Glomerular endothelial cell (primary cell): Measurements from ENCODE around the gene ZFYVE28. TPM values are rescaled to one million over a fixed set of nuclear protein-coding genes. Genes with fewer than 3 reads are reported as not detected.
"Not testable (repeated sequence)": the region's sequence is repeated elsewhere in the genome, so short reads cannot be mapped to it uniquely, and the experiment has no call there.

Experiments
- DNase-seq: peaks from one replicate; pipeline ENCODE4 v3.0.0-alpha.2; 2011; ENCODE audit warnings: low read depth, low spot score; ENCODE audit errors: extremely low read depth
- total RNA-seq: library from RNA; depleted of rRNA; stranded (reverse); fragments of >200 nt; gene quantifications from 2 replicates; pipeline ENCODE4 v1.2.3, GENCODE V29; 2015

Gene ZFYVE28
- total RNA-seq, 1 donor from 2014 or later, result 11.3 TPM

DNA sequence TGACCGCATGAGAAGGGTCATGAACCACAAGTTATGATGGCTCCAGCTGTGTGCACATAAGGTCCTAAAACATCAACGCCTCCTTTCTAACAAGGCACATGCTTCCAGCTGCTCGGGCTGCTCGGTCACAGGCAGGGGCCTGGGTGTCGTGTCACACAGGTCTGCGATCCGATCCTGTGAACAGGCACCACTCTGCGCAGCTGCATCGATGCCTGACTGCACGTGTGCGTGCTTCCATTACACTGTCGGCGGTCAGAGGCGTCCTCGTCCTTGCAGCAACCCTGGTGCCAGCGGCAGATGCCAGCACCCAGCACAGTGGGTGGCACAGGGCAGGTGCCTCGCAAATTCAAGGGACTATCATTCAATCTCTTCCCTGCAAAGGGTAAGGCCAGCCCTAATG lies 23.9 kb downstream of the ZFYVE28 start:
- DNase-seq, result no peak

DNA sequence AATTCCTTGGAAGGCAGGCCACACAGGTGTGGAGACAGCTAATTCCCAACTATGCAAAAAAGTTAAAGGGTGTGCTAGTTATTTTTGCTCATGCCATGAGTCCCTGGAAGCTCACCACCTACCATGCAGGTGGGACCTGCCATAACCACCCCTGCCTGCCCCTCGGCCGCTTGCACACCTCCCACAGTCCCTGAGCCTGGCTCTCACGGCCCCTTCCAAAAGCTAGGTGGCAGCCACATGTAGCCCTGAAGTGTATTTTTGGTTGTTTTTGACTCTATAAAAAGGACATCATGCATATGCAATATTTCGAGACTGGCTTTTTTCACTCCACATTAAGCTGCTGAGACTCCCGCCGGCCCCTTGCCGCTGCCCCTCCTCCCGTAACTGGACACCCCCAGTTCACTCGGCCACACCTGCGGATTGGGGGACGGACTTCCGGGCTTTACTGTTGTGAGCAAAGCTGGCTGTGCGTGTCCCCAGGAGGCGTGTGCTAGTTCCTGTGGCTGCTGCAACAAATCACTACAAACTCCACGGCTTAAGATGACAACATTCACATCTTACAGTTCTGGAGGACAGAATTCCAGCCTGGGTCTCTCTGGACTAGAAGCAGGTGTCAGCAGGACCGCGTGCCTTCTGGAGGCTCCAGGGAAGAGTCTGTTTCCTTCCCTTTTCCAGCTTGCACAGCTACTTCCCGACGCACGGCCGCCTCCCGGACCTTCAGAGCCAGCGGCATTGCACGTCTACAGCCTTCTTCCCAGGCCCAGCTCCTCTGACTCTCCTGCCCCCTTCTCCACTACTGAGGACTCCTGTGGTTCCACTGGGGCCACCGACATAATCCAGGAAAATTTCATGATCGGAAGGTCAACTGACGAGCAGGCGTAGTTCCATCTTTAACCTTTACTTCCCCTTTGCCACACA lies 24.8 kb downstream of the ZFYVE28 start:
- DNase-seq, result no peak

DNA sequence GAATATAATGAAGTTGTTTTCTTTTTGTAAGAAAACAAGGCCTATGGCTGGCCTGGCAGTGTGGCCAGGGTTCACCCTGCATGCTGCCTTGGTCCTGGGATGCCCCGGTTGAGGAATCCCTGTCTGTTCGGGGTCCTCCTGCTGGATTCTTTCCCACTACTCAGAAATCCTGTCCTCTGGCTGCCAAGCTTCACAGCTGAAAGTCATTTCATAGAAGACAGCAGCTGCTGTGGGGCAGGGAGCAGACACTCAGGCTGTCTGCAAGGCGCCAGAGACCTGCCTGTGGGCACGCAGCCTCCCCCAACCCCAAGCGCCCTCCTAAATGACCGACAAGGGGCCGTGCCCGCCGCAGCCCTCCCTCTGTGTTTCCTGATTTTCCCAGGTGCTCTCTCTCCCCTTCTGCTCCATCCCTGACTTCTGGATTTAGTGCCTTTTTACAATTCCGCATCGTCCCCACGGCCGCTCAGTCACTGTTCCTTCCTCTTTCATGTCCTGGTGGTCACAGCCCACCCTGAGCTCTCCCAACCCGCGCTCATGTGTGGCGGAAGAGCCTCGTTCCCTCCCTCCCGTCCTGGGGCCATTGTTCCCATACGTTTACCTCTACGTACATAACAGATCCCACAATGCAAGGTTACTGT lies 27.5 kb downstream of the ZFYVE28 start:
- no peak for DNase-seq

DNA sequence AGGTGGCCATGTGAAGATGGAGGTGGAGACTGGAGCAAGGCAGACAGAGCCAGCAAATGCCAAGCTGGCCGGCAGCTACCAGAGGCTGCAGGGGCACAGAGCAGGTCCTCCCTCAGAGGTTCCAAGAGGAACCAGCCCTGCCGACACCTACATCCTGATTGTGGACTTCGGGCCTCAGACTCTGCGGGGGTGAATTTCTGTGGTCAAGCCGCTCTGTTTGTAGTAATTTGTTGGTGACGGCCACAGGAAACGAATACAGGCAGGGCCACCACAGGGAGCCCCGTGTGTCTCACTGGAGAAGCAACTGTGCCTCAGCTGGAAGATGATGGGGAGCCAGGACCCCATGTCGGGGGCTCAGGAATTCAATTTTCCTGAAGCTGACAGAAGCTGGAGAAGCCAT lies 28.3 kb downstream of the ZFYVE28 start:
- DNase-seq, result no peak

DNA sequence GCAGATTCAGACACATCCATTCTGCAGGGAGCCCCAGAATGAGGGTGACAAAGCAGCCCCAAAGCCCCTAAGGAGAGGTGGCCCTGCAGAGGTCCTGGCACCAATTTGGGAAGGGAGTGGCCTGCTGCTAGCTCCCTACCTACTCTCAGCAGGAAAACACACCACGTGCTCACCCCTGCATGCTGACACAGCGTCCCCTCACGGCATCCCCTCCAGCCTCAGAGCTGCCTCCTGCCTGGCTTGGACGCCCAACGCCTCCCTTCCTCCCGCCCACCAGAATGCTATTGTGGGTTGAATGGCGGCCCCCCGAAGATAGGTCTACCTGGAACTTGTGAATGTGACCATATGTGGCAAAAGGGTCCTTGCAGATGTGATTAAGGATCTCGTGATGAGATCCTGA lies 28.8 kb downstream of the ZFYVE28 start:
- DNase-seq, result no peak

DNA sequence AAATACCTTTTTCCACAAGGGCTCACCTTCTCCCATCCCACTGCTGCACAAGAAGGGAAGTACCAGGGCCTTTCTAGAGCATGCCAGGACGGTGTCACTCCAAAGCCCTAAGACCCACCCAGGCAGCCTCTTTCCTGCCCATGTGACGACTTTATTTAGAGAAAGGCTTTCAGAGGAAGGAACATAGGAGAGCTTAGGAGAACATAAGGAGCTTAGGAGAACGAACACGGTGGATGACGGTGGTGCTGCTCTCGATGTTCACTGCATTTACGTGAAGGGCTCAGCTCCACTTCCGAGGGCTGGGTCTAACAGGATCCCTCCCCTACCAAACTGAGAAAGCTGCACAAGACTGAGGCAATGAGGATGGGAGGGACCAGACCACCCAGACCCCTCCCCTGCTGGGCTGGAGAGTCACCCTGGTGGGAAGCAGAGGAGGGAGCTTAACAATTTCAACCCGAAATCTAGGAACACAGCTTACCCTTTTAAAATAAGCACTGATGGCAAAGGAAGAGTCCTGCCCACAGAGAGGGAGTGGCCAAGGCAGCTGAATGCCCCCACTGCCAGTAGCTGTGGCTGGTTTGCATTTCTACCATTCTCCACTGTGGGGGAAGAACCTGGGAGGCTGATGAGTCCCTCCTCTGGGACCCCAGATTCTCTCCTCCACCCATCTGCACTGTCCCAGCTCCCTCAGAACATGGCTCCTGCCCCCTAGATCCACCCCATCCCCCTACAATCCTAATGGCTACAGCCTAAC lies 29.8 kb downstream of the ZFYVE28 start:
- DNase-seq, result no peak

DNA sequence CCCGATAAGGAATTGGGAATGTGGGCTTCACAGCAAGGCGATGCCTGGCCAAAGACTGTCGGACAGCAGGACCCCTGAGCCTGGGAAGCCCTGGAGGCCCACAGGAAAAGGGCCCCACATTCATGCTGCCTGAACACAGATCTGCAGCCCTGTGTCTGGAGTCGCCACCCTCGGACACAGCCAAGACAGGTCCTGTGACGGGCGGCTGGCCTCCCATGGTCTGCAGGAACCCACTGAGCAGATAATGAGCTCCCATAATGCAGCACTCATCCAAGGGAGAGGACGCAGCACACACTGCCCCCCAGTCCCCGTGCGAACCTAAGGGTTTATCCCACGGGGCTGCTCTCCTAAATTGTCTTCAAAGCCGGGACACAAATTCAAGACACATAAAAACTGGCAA lies 30.6 kb downstream of the ZFYVE28 start:
- no peak for DNase-seq

DNA sequence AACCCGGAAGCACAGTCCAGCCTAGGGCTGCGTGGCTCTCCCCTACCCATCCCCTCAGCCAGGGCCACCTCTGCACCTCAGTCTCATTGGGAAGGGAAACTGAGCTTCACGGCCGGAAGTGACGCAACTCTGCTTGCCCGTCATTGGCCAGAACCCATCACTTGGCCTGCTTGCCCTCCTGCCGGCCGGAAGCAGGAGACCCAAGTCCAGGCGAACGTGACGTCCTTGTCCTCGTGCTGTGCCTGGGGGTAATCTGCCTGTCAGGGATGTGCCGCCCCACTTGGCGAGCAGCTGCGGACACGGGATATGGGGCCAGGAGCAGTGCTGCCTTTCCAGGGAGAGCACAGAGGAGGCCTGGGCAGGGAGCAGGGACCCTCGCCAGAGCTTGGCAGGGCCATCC lies 31.2 kb downstream of the ZFYVE28 start:
- DNase-seq, result no peak

DNA sequence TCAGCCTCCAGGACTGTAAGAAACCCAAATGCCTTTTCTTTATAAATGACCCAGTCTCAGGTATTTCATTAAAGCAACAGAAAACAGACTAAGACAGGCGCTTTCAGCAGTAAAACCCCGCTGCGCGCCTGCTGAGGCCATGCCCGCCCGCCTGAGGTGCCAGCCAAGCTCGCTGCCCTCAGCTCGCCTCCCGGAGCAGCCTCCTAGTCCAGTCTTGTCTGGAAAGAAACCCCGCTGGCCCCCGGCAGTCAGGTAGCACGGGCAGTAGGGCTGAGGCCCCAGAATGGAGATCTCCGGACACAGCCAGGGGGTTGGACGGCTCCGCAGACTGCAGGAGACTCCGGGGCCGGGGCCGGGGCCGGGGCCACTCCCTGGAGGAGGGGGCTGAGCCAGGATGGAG lies 31.7 kb downstream of the ZFYVE28 start:
- no peak for DNase-seq

DNA sequence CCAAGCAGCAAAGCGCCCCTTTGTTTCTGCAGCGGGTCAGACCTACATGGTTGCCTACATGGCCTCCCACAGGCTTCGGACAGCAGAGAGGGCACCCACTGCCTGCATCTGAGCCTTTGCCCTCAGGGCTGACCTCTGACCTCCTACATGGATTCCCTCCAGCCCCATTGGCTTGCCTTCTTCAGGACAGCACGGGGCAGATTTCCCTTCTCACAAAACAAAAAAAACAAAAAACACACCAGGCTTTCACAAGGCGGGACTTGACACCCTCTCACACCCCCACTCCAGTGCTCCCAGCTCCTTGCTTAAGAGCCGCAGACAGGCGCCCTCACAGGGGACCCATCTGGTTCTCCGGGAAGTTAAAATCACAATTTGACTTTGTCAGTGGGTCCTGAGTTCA lies 32.9 kb downstream of the ZFYVE28 start:
- no peak for DNase-seq

DNA sequence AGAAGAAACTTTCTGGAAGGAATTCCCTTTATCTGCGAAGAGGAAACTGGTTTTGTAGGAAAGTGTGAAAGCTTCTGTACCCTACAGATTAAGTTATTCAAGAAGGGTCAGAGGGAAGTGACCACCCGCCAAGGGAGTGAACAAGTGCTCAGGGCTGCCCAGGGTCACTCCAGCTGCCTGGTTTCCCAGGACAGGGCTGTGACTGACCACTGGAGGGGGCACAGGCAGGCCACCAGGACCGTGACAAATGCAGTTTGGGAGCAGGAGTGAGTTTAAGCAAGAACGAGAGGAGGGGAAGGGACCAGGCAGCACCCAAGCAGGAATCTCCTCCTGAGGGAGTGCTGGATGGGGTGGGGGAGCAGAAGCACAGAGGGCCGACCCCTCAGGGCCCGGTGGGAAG lies 34.2 kb downstream of the ZFYVE28 start:
- no peak for DNase-seq

DNA sequence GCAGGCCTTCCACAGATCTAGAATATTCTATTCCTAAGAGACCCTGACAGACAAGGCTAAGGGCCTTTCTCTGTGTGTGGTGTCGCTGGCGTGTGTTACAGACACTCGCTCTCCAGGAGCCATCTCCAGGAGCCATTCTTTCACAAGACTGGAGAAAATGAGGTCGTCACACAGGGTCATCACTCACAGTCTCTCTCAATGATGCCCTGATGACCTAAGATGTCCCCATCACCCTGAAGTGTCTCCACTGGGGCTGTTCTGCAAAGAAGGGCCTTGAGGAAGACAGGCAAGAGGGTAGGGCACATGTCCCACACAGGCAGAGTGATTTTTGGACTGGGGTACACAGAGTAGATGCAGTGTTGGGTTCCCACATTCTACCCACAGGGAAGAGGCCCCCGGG lies 34.7 kb downstream of the ZFYVE28 start:
- no peak for DNase-seq

DNA sequence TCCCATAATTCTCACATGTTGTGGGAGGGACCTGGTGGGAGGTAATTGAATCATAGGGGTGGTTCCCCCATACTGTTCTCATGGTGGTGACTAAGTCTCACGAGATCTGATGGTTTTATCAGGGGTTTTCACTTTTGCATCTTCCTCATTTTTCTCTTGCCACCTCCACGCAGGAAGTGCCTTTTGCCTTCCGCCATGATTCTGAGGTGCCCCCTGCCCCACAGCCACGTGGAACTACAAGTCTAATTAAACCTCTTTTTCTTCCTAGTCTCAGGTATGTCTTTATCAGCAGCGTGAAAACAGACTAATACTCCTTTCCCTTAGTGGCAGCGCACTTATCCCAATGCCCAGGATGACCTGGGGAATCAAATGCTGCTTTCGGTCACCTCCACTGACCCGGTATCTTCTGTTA lies 35.2 kb downstream of the ZFYVE28 start:
- DNase-seq, result not testable (repeated sequence)

DNA sequence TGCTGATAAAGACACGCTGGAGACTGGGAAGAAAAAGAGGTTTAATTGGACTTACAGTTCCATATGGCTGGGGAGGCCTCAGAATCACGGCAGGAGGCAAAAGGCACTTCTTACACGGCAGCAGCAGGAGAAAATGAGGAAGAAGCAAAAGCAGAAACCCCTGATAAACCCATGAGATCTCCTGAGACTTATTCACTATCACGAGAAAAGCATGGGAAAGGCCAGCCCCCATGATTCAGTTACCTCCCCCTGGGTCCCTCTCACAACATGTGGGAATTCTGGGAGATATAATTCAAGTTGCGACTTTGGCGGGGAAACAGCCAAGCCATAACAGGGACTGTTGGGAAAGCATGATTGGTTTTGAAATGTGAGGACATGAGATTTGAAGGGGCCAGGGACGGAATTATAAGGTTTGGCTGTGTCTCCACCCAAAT lies 35.7 kb downstream of the ZFYVE28 start:
- not testable (repeated sequence) for DNase-seq

DNA sequence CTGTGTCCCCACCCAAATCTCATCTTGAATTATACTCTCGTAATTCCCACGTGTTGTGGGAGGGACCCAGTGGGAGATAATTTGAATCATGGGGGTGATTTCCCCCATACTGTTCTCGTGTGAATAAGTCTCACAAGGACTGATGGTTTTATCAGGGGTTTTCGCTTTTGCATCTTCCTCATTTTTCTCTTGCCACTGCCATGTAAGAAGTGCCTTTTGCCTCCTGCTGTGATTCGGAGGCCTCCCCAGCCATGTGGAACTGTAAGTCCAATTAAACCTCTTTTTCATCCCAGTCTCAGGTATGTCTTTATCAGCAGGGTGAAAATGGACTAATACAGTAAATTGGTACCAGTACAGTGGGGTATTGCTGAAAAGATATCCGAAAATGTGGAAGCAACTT lies 37.9 kb downstream of the ZFYVE28 start:
- not testable (repeated sequence) for DNase-seq

DNA sequence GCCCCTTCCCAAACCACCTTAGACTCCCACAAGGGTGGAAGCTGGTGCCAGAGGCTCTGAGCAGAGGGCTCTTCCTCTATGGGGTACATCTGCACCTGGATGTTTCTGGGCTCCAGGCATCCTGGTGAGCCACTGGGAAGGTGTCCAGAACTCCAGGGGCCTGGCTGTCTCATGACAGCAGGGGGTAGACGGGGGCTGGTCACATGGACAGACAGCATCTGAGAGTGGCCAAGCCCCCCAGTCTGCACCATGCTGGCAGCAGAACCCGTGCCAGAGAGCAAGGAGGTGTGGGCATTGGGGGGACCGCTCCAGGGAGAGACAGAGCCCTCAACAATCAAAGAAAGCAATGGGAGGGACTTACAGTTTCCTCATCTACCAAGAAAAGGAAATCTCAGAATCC lies 39.5 kb downstream of the ZFYVE28 start:
- DNase-seq, result no peak

DNA sequence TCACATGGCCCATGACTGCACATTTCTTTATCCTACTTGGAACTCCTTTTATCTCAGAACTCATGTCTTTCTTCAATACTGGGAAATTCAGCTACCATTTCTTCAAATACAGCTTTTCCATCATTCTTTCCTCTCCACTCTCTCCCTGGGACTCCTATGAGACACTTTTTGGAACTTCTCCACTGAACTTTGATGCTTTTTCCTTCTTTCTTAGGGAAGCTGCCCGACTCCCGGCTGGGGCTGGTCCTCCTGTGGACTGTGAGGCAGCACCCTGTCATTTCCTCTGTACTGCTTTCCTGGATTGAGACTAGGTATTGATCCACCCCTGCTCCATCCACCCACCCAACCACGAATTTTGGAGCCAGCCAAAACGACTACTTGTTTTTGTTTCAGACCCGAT lies 40.0 kb downstream of the ZFYVE28 start:
- DNase-seq, result no peak

DNA sequence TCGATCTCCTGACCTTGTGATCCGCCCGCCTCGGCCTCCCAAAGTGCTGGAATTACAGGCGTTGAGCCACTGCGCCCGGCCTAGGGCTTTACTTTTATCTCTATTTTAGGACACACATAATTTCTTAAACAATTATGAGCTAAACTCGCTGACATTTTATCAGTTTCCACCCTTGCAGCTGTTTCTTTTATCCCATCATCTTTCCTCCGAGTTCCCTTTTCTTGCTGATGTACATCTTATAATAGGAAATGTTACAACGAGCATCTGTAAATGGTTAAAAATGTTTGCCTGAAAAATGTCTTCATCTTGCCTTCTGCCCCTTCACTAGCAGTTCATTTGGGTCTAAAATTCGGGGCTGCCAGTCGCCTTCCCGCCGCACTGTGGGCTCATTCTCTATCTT lies 41.2 kb downstream of the ZFYVE28 start:
- no peak for DNase-seq

DNA sequence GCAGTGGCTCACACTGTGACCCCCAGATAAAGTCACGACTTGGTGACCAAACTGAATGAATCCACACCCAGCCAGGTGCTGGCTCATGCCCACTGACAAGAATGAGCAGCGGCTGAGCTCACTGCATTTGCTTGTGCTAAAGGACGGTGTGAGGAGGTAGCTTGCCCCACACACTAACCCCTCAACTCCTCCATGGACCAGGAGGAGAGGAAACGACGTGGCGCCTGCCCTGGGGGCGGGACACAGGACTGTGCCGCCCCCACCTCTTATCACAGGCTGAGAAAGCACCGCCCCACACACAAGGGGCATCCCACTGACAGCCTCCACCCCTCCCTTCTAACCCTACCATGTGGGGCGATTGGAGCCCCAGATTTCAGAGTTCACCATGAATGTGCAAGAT lies 43.0 kb downstream of the ZFYVE28 start:
- no peak for DNase-seq

DNA sequence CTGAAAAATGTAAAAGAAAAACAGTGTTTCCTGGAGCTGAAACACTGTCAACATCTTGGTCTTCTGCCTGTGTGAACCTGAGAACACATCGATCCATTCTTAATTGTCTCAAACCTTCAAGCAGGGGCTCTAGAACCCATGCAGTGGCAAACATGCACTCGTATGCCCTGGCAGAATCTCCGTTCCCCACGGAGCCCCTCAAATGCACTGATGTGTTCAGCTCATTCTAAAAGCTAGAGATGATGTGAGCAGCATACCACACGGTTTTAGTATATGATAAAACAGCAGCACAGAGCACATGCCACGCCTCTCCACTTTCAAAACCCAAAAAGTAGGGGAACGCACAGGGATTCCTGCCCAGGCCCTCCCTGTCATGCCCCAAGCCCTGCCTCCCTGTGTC lies 44.9 kb downstream of the ZFYVE28 start:
- DNase-seq, result no peak

DNA sequence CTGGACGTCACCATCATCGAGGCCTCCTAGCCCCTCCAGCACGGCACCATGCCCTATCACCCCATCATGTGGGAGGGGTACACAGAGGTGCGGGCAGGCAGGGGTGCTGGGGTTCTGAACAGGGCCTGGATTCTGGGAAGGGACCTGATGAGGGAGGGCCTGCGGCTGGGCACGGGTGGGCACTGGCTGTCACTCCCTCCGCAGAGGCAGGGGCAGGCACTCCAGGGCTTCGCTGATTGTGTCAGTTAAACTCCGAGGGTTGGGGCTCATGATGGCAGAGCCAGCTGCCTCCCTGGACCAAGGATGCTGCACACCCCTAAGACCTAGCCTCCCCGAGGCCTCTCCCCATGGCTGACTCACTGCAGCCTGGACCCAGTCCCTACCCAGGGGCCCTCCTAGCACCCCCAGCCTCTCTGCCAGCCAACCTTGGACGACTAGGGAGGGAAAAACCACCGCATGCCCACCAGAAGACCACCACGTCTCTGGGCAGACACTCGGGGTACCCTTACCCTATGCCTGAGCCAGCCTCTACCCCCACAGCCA lies 45.9 kb downstream of the ZFYVE28 start:
- no peak for DNase-seq
